Parathyroid adenoma (tissue), 2 donors: ENCODE results near the gene IQCN.

Experiments used
- H2AFZ ChIP-seq: fragments of 300-600 bp; sonication (generic); one replicate; pipeline ENCODE4 v1.7.0; 2017; ENCODE audit warnings: antibody characterized with exemption, mild to moderate bottlenecking
- H3K27ac ChIP-seq: fragments of 300-600 bp; sonication (generic); one replicate; pipeline ENCODE4 v1.7.0; 2017
- H3K27me3 ChIP-seq: fragments of 300-600 bp; sonication (generic); one replicate; pipeline ENCODE4 v1.7.0; 2017; ENCODE audit warnings: low read length; ENCODE audit not compliant: control insufficient read depth, insufficient read depth
- H3K36me3 ChIP-seq: fragments of 300-600 bp; sonication (generic); one replicate; pipeline ENCODE4 v1.7.0; 2017; ENCODE audit warnings: low read length; ENCODE audit not compliant: control insufficient read depth, insufficient read depth
- H3K4me1 ChIP-seq: fragments of 300-600 bp; sonication (generic); one replicate; pipeline ENCODE4 v1.7.0; 2017; ENCODE audit warnings: control low read depth
- H3K4me2 ChIP-seq: fragments of 300-600 bp; sonication (generic); one replicate; pipeline ENCODE4 v1.7.0; 2017; ENCODE audit warnings: low read length
- H3K4me3 ChIP-seq: fragments of 300-600 bp; sonication (generic); one replicate; pipeline ENCODE4 v1.7.0; 2017; ENCODE audit warnings: low read depth, low read length
- H3K79me2 ChIP-seq: fragments of 300-600 bp; sonication (generic); one replicate; pipeline ENCODE4 v1.7.0; 2017; ENCODE audit warnings: control low read depth
- H3K9ac ChIP-seq: fragments of 300-600 bp; sonication (generic); one replicate; pipeline ENCODE4 v1.7.0; 2017; ENCODE audit warnings: mild to moderate bottlenecking
- H3K9me3 ChIP-seq: fragments of 300-600 bp; sonication (generic); one replicate; pipeline ENCODE4 v1.7.0; 2017; ENCODE audit warnings: low read length; ENCODE audit not compliant: control insufficient read depth
- TF ChIP-seq, protein P1 (sequence below): fragments of 300-600 bp; sonication (generic); IDR thresholded peaks from one replicate; pipeline ENCODE4 v1.7.0; 2017; ENCODE audit warnings: antibody characterized with exemption, mild to moderate bottlenecking
- donor health status: primary hyperparathyroidism.

Gene IQCN

DNA sequence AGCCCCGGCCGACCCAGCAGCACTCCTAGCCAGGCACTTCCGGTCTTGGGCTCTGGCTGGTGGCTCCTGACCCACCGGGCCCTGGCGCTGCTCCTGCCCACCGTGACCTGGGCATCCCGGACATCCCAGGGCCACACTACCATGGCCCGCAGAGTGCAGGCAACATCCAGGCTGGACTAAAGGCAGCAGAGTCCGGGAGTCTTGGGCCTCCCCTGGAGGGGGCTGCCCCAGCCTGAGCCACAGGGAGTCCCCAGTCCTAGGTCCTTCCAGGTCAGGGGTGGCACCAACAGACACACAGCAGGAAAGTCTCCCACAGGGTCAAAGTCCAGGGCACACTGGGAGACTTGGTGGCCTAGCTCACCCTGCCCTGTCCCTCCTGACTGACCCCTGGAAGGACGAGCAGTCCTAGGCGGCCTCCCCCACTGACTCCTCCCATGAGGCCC is 37.9 kb upstream of the IQCN start:
- no peaks in the 10 kb centered on the region for H3K27me3 ChIP-seq
- H3K36me3 ChIP-seq = no peaks in the 10 kb centered on the region
- H3K79me2 ChIP-seq = peaks cover 20% of the 10 kb centered on the region
- H3K9me3 ChIP-seq = no peaks in the 10 kb centered on the region
- H3K4me2 ChIP-seq = no peak overlapping the region
- TF ChIP-seq, protein P1, sequence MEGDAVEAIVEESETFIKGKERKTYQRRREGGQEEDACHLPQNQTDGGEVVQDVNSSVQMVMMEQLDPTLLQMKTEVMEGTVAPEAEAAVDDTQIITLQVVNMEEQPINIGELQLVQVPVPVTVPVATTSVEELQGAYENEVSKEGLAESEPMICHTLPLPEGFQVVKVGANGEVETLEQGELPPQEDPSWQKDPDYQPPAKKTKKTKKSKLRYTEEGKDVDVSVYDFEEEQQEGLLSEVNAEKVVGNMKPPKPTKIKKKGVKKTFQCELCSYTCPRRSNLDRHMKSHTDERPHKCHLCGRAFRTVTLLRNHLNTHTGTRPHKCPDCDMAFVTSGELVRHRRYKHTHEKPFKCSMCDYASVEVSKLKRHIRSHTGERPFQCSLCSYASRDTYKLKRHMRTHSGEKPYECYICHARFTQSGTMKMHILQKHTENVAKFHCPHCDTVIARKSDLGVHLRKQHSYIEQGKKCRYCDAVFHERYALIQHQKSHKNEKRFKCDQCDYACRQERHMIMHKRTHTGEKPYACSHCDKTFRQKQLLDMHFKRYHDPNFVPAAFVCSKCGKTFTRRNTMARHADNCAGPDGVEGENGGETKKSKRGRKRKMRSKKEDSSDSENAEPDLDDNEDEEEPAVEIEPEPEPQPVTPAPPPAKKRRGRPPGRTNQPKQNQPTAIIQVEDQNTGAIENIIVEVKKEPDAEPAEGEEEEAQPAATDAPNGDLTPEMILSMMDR = no peak
- H3K4me3 ChIP-seq = no peak overlapping the region
- H3K27ac ChIP-seq = no peak overlapping the region
- no peak overlapping the region for H2AFZ ChIP-seq
- H3K4me1 ChIP-seq = peaks cover 9% of the 10 kb centered on the region
- no peak overlapping the region for H3K9ac ChIP-seq

DNA sequence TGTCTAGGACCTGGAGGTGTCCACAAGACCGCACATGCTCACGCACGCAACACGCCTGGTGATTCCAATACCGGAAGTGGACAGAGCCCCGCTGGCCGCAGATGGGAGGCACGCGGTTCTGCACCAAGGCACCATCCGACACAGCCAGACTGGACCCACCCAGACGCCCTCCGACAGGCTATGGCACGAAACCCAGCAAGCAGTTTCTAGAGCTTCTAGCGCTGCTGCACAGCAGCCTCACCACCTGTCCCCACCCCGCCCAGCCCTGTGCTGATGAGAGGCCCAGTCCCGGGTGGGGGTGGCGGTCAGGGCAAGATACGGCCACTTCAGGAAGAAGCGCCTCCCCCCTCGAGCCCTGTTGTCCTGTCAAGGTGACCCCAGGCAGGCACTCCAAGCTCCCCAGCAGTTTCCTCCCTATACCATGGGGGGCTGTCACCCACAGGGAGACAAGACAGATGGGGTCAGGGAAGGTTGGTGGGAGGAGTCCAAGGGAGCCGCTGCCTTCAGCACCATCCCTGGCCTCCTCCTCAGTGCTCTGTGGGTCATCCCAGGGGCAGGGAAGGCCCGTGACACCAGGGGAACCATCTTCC is 37.3 kb upstream of the IQCN start:
- H3K4me1 ChIP-seq = peaks cover 13% of the 10 kb centered on the region
- H3K27me3 ChIP-seq = no peaks in the 10 kb centered on the region
- no peak overlapping the region for H3K4me2 ChIP-seq
- TF ChIP-seq, protein P1 = no peak
- no peaks in the 10 kb centered on the region for H3K36me3 ChIP-seq
- no peaks in the 10 kb centered on the region for H3K9me3 ChIP-seq
- H3K4me3 ChIP-seq = no peak overlapping the region
- no peak overlapping the region for H2AFZ ChIP-seq
- no peak overlapping the region for H3K9ac ChIP-seq
- H3K27ac ChIP-seq = no peak overlapping the region
- peaks cover 18% of the 10 kb centered on the region for H3K79me2 ChIP-seq

DNA sequence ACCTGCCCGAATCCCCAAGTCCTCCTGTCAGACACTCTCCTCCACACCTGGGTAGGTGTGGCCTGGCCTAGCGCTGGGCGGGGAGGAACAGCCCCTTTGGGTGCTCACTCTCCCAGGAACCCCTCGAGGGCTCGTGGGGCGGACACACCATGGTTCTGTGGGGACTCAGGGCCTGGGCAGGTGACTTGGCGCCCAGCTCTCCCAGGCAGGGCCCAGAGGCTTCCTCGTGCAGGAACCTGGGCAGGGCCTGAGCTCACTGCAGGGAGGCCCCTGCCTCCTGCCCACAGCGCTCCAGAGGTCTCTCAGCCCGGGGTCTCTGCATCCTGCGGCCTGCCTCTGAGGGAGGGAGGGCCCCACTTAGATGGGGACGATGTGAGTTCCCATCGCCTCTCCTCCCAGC is 36.7 kb upstream of the IQCN start:
- peaks cover 14% of the 10 kb centered on the region for H3K79me2 ChIP-seq
- H3K9ac ChIP-seq = no peak overlapping the region
- H3K4me3 ChIP-seq = no peak overlapping the region
- no peak overlapping the region for H2AFZ ChIP-seq
- TF ChIP-seq, protein P1 = no peak
- H3K36me3 ChIP-seq = no peaks in the 10 kb centered on the region
- no peak overlapping the region for H3K4me2 ChIP-seq
- no peaks in the 10 kb centered on the region for H3K27me3 ChIP-seq
- H3K27ac ChIP-seq = no peak overlapping the region
- H3K9me3 ChIP-seq = no peaks in the 10 kb centered on the region
- H3K4me1 ChIP-seq = peaks cover 19% of the 10 kb centered on the region

DNA sequence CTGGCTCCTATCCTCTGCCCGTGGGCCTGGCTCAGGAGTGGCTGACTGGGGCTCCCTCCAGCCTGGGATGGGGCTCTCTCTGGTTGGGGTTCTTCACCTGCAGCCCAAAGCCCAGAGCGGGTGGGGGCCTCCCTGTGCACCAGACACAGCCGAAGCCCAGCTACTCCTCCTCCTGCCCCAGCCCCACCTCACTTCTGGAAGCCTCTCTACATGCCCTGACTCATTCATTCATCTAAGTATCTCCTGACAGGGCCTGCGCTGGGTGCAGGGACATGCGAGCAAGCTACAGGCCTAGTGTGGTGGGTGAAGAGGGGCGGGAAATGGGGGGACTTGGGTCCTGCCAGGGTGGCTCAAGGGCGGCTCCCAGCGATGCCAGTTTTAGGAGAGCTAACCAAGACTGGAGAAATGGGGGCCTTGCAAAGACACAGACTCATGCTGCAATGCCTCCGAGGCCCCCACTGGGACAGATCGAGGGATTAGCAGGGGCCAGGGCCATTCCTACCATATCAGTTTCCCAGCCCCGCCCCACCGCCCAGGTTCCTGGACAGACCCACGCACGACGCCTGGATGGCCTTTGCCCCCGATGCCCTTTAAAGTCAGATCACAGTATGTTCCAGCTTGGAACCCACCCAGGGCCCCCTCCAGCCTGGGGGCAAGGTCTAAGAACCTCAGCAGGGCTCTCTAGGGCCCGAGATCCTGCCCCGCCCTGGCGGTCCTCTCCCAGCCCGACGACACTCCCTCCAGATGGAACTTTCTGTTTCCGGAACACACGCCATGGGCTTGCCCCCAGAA is 36.1 kb upstream of the IQCN start:
- H3K4me1 ChIP-seq = peaks cover 26% of the 10 kb centered on the region
- H3K27ac ChIP-seq = no peak overlapping the region
- H3K27me3 ChIP-seq = no peaks in the 10 kb centered on the region
- no peak overlapping the region for H3K4me2 ChIP-seq
- H3K9ac ChIP-seq = no peak overlapping the region
- no peaks in the 10 kb centered on the region for H3K9me3 ChIP-seq
- H2AFZ ChIP-seq = no peak overlapping the region
- H3K4me3 ChIP-seq = no peak overlapping the region
- peaks cover 14% of the 10 kb centered on the region for H3K79me2 ChIP-seq
- TF ChIP-seq, protein P1 = no peak
- H3K36me3 ChIP-seq = no peaks in the 10 kb centered on the region
